GM18499 (cell line): ENCODE results near the gene SNX15.
A peak's percentile ranks its signal among the peaks of the same experiment; 100 is the strongest.
"Not testable (repeated sequence)": the region's sequence is repeated elsewhere in the genome, so short reads cannot be mapped to it uniquely, and the experiment has no call there.

ENCODE experiments used
- ATAC-seq: cut with Tn5 transposase; IDR thresholded peaks from one replicate; pipeline ENCODE4 v1.9.1; 2021; ENCODE audit warnings: moderate number of reproducible peaks; ENCODE audit not compliant: insufficient read depth, unreplicated experiment

SNX15 gene

GRCh38 chr11:65014726-65015227 lies 12.5 kb upstream of the SNX15 start:
- no peak for ATAC-seq

- ATAC-seq, result no peak
These were observed 10.5 kb upstream of the SNX15 start for GRCh38 chr11:65016705-65017104.

GRCh38 chr11:65017937-65018336 lies 9.3 kb upstream of the SNX15 start:
- no peak for ATAC-seq

- no peak for ATAC-seq
These were observed 7.4 kb upstream of the SNX15 start for GRCh38 chr11:65019824-65020223.

- no peak for ATAC-seq
These were observed 6.2 kb upstream of the SNX15 start for GRCh38 chr11:65021003-65021402.

- no peak for ATAC-seq
These were observed 5.7 kb upstream of the SNX15 start for GRCh38 chr11:65021509-65021908.

GRCh38 chr11:65023502-65023901 lies 3.7 kb upstream of the SNX15 start:
- not testable (repeated sequence) for ATAC-seq

- no peak for ATAC-seq
These were observed 429 bp upstream of the SNX15 start for GRCh38 chr11:65026810-65027209.

GRCh38 chr11:65032216-65032615 lies 5.0 kb downstream of the SNX15 start:
- ATAC-seq, result no peak

DNA sequence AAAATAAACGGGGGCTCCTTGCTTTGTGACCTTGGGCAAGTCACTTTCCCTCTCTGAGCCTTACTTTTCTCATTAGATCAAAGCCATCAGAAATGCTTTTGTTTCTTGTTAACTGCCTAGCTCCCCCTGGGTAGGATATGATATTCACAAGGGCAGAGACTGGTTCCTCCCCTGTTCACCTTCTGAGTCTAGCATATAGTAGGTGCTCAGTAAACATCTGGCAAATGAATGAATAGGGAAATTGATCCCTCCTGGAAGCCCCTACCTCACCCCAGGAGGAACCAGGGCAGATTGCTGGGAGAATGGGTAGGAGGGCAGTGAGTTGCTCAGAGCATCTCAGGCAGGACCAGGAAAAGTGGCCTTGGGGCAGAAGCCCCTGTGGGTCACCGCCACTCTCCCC lies 7.2 kb downstream of the SNX15 start:
- ATAC-seq, result no peak

DNA sequence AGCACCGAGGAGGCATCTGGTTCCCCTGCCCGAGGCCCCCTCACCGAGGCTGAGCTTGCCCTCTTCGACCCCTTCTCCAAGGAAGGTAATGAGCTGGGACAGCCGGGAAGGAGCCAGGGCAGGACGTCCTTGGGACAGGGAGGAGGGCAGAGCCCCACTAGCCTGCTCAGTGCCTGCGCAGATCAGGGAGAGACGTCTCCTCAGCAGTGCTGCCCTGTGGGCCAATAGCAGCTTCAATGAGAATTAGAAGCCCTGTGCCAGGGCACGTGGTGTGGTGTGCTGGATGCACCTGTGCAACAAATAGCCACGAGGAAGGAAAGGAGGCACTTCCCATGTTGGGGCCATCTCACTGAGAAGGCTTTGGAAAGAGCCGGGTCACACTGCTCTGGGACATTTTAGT lies 8.3 kb downstream of the SNX15 start:
- ATAC-seq, result no peak

DNA sequence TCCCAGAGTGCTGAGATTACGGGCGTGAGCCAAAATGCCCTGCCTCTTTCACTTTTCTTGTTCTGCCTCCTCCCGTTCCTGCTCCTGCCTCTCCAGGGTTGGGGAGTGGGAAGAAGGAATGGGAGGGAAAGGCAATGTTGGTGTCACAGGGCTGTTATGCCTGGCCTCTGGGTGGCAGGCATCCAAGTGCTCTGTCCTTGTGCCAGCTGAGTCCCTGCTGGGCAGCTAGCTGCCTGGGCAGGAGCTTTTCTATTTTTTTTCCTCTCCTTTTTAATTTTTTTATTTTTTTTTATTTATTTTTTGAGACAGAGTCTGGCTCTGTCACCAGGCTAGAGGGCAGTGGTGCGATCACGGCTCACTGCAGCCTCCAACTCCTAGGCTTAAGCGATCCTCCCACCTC lies 9.7 kb downstream of the SNX15 start:
- ATAC-seq, result no peak

GRCh38 chr11:65040520-65040846 lies 13.2 kb downstream of the SNX15 start:
- no peak for ATAC-seq

- peak; percentile 81 for ATAC-seq
These were observed 13.8 kb downstream of the SNX15 start, which contains the start of gene SAC3D1 for GRCh38 chr11:65040847-65041622. TSS of gene SAC3D1 (plus strand) at chr11:65041210. CDS start at chr11:65041293, 83 bp downstream.

DNA sequence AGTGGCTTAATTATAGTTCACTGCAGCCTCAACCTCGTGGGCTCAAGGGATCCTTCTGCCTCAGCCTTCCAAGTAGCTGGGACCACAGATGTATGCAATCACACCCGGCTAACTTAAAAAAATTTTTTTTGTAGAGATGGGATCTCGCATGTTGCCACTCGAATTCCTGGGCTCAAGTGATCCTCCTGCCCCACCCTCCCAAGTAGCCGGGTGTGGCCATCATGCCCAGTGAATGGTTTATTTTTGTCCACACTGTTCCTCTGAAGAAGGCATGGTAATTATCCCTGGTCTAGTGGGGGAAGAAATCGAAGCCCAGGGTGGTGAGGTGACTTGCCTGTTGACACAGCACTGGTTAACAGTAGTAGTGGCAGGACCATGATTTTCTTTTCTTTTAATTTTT lies 15.7 kb downstream of the SNX15 start:
- no peak for ATAC-seq

- ATAC-seq, result no peak
These were observed 16.8 kb downstream of the SNX15 start for GRCh38 chr11:65043881-65044501.

GRCh38 chr11:65045061-65045460 lies 17.8 kb downstream of the SNX15 start:
- ATAC-seq, result no peak

- ATAC-seq, result no peak
These were observed 18.5 kb downstream of the SNX15 start for GRCh38 chr11:65045728-65046127.

DNA sequence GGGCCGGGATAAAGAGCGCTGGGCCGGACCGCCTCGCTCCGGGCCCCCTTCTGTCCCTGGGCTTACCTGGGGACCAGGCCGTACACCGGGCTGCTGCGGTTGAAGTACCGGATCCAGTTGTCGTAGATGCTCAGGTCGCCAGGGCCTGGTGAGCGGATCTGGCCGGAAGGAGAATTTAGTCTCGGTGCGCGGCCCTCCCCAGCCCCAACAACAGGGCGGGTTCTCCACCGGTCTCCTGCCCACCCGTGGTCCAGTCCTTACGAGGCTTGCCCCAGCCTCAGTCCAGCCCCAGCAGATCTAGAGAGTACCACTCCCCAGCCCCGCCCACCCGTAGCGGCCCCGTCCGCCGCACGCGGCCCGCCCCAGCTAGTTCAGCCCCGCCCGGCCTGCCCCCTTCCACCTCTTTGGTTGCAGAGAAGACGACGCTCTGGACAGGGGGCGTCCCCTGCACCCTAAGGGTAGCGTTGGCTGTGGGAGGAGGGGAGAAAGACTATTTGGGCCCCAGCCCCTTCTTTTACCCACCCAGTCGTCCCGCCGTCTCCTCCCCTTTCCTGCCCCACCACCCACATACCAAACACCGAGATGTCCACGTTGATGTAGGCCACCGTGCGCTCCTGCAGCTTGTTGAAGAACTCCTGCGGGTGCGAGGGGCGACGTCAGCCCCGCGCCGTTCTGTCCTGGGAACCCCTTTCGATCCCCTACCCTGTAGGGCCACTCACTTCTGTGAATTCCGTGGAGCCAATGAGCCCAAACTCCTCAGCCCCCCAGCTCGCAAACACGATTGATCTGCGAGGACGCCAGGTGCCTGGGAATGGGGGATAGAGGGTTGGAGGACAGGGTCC lies 20.6 kb downstream of the SNX15 start:
- no peak for ATAC-seq

DNA sequence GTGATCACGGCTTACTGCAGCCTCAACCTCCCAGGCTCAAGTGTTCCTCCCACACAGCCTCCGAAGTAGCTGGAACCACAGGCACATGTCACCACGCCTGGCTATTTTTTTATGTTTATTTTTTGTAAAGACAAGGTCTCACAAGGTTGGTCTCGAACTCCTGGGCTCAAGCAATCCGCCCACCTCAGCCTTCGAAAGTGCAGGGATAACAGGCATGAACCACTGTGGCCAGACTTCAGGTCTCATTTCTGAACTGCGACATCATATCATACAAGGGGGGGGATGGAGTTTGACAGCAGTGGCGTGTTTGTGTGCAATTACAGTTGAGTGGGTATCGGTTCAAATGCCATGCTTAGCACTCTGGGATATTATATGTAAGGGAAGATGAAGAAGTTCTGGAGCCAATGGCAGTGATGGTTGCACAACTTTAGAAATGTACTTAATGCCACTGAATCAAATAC lies 24.2 kb downstream of the SNX15 start:
- no peak for ATAC-seq
